ENCODE data around the gene EPB41.

DNA sequence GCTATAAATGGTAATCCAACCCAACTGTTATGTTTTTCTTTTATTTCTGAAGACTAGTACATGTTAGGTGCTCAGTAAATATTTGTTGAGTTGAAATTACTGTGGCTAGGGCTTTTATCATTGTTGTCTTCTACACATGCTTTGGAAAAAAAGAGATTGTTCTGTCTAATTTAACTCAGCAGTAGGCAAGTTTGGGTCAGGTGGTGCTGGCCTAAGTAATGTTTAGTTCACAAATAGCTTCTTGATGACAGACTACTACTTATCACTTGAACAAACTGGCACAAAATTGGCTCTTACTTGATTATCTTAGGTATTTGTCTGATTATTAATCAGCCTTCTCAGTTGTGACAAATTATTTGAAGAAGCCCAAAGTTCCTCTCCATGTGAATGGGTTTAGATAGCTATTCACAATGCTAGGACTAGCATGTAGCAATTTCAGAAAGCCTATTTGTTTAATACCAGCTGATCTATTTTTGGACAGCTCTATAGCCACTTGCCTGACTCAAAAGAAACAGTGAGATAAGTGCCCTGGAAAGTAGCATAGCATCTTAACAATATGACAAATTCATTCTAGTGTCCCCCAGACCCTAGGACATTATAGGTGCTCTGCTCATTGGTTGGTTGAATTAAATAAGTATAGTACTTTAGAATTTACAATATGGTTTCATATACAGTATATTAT, 176.7 kb downstream of the EPB41 start:
- TF ChIP-seq, protein P1, sequence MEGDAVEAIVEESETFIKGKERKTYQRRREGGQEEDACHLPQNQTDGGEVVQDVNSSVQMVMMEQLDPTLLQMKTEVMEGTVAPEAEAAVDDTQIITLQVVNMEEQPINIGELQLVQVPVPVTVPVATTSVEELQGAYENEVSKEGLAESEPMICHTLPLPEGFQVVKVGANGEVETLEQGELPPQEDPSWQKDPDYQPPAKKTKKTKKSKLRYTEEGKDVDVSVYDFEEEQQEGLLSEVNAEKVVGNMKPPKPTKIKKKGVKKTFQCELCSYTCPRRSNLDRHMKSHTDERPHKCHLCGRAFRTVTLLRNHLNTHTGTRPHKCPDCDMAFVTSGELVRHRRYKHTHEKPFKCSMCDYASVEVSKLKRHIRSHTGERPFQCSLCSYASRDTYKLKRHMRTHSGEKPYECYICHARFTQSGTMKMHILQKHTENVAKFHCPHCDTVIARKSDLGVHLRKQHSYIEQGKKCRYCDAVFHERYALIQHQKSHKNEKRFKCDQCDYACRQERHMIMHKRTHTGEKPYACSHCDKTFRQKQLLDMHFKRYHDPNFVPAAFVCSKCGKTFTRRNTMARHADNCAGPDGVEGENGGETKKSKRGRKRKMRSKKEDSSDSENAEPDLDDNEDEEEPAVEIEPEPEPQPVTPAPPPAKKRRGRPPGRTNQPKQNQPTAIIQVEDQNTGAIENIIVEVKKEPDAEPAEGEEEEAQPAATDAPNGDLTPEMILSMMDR (IDR thresholded peaks at IDR 0.05): no peak
- no peak for TF ChIP-seq POLR2A (IDR thresholded peaks at IDR 0.05)

Measured in esophagus squamous epithelium (tissue), 4 donors.